ENCODE results near the gene LRCH1. TPM values are rescaled to one million over a fixed set of nuclear protein-coding genes. Genes with fewer than 3 reads are reported as not detected.

Gene LRCH1
- total RNA-seq, 1 experiment from 2014 or later = 16.5 TPM

- POLR2A ChIA-PET = interaction anchor here (2.4 kb wide), 1 partner anchor 7 kb away, joined by 8 read pairs; no protein-coding TSS in a partner anchor
- CTCF ChIA-PET = interaction anchor here (0.5 to 1.4 kb wide), 2 partner anchors 28 to 534 kb away, joined by 3 read pairs; no protein-coding TSS in a partner anchor
Observed at GRCh38 chr13:46523972-46524752, 28.8 kb upstream of the LRCH1 start.

GRCh38 chr13:46526100-46526735, 26.8 kb upstream of the LRCH1 start:
- POLR2A ChIA-PET = interaction anchor here (1.3 kb wide), 1 partner anchor 26 kb away, joined by 3 read pairs; no protein-coding TSS in a partner anchor
- H3K4me1 Mint-ChIP-seq (ENCODE audit: insufficient read depth, unreplicated experiment) = no peaks in the 10 kb centered on the region
- no TSS peak for BruUV-seq (replicated peaks)
- no peak for DNase-seq (ENCODE audit: unreplicated experiment)
- no peak overlapping the region for H3K27ac Mint-ChIP-seq (ENCODE audit: low read depth, unreplicated experiment)
- H3K4me3 Mint-ChIP-seq (ENCODE audit: unreplicated experiment) = no peak overlapping the region
- no peaks in the 10 kb centered on the region for H3K36me3 Mint-ChIP-seq (ENCODE audit: insufficient read depth, unreplicated experiment)
- H3K9me3 Mint-ChIP-seq (ENCODE audit: unreplicated experiment) = no peaks in the 10 kb centered on the region
- H3K27me3 Mint-ChIP-seq (ENCODE audit: insufficient read depth, unreplicated experiment) = peaks cover 74% of the 10 kb centered on the region
- TF ChIP-seq CTCF (IDR thresholded peaks at IDR 0.05; ENCODE audit: unreplicated experiment) = no peak
- intact Hi-C loops (cut with micrococcal nuclease) = no loop called here
- CTCF ChIA-PET = no interaction called here

More at GRCh38 chr13:46523972-46524752, 28.8 kb upstream of the LRCH1 start:
- Mint-ChIP-seq H3K27me3 (ENCODE audit: insufficient read depth, unreplicated experiment) (peaks cover 71% of the 10 kb centered on the region), H3K27ac (ENCODE audit: low read depth, unreplicated experiment) (no peak overlapping the region), H3K36me3 (ENCODE audit: insufficient read depth, unreplicated experiment) (no peaks in the 10 kb centered on the region), H3K9me3 (ENCODE audit: unreplicated experiment) (no peaks in the 10 kb centered on the region), H3K4me3 (ENCODE audit: unreplicated experiment) (no peak overlapping the region), H3K4me1 (ENCODE audit: insufficient read depth, unreplicated experiment) (no peaks in the 10 kb centered on the region)
- BruUV-seq (replicated peaks) = no TSS peak
- no peak for TF ChIP-seq CTCF (IDR thresholded peaks at IDR 0.05; ENCODE audit: unreplicated experiment)
- intact Hi-C loops (cut with micrococcal nuclease) = no loop called here
- DNase-seq (ENCODE audit: unreplicated experiment) = no peak

- Mint-ChIP-seq H3K4me1 (ENCODE audit: insufficient read depth, unreplicated experiment) (no peaks in the 10 kb centered on the region), H3K9me3 (ENCODE audit: unreplicated experiment) (no peaks in the 10 kb centered on the region), H3K27me3 (ENCODE audit: insufficient read depth, unreplicated experiment) (peaks cover 74% of the 10 kb centered on the region), H3K27ac (ENCODE audit: low read depth, unreplicated experiment) (no peak overlapping the region), H3K36me3 (ENCODE audit: insufficient read depth, unreplicated experiment) (no peaks in the 10 kb centered on the region), H3K4me3 (ENCODE audit: unreplicated experiment) (no peak overlapping the region)
- CTCF ChIA-PET = no interaction called here
- intact Hi-C loops (cut with micrococcal nuclease) = no loop called here
- POLR2A ChIA-PET = no interaction called here
- TF ChIP-seq CTCF (IDR thresholded peaks at IDR 0.05; ENCODE audit: unreplicated experiment) = no peak
- DNase-seq (ENCODE audit: unreplicated experiment) = no peak
- no TSS peak for BruUV-seq (replicated peaks)
Observed at GRCh38 chr13:46526740-46527139, 26.2 kb upstream of the LRCH1 start.

- Mint-ChIP-seq H3K27me3 (ENCODE audit: insufficient read depth, unreplicated experiment) (peaks cover 73% of the 10 kb centered on the region), H3K4me1 (ENCODE audit: insufficient read depth, unreplicated experiment) (no peaks in the 10 kb centered on the region), H3K27ac (ENCODE audit: low read depth, unreplicated experiment) (no peak overlapping the region), H3K36me3 (ENCODE audit: insufficient read depth, unreplicated experiment) (no peaks in the 10 kb centered on the region), H3K4me3 (ENCODE audit: unreplicated experiment) (no peak overlapping the region), H3K9me3 (ENCODE audit: unreplicated experiment) (no peaks in the 10 kb centered on the region)
- DNase-seq (ENCODE audit: unreplicated experiment) = no peak
- no peak for TF ChIP-seq CTCF (IDR thresholded peaks at IDR 0.05; ENCODE audit: unreplicated experiment)
- no TSS peak for BruUV-seq (replicated peaks)
- intact Hi-C loops (cut with micrococcal nuclease) = no loop called here
- ChIA-PET CTCF (no interaction called here), POLR2A (no interaction called here)
Observed at GRCh38 chr13:46527237-46527636, 25.7 kb upstream of the LRCH1 start.
